ENCODE measurements around the gene RNF213.
A peak's percentile ranks its signal among the peaks of the same experiment; 100 is the strongest.

Gene RNF213

DNA sequence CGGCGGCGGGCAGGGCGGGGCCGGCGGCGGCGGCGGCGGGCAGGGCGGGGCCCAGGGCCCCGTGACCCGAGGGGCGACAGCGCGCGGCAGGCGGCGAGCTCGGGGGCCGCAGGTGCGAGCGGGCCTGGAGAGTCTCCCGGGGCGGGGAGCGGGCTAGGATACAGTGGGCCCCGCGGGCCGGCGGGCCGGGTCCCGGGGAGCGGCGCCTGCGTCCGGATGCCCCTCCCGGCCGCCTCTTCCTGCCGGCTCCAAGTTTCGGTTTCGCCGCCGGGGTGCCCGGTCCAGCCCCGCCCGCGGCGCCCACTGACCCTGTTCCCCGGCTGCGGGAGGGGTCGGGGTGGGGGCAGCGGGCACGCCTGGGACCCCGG lies at the start of gene RNF213:
TSS of gene RNF213 (plus strand) at position 62 of the 368 bp plus-strand sequence. CDS start 2,830 bp downstream, outside the sequence.
- peak; percentile 82 for DNase-seq (ENCODE audit: extremely low spot score)
- TF ChIP-seq, protein P1, sequence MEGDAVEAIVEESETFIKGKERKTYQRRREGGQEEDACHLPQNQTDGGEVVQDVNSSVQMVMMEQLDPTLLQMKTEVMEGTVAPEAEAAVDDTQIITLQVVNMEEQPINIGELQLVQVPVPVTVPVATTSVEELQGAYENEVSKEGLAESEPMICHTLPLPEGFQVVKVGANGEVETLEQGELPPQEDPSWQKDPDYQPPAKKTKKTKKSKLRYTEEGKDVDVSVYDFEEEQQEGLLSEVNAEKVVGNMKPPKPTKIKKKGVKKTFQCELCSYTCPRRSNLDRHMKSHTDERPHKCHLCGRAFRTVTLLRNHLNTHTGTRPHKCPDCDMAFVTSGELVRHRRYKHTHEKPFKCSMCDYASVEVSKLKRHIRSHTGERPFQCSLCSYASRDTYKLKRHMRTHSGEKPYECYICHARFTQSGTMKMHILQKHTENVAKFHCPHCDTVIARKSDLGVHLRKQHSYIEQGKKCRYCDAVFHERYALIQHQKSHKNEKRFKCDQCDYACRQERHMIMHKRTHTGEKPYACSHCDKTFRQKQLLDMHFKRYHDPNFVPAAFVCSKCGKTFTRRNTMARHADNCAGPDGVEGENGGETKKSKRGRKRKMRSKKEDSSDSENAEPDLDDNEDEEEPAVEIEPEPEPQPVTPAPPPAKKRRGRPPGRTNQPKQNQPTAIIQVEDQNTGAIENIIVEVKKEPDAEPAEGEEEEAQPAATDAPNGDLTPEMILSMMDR (IDR thresholded peaks at IDR 0.05; ENCODE audit: control extremely low read depth, extremely low read depth, low read depth, missing control alignments), result no peak
- ChIA-PET CTCF (no interaction called here), POLR2A (no interaction called here)

DNA sequence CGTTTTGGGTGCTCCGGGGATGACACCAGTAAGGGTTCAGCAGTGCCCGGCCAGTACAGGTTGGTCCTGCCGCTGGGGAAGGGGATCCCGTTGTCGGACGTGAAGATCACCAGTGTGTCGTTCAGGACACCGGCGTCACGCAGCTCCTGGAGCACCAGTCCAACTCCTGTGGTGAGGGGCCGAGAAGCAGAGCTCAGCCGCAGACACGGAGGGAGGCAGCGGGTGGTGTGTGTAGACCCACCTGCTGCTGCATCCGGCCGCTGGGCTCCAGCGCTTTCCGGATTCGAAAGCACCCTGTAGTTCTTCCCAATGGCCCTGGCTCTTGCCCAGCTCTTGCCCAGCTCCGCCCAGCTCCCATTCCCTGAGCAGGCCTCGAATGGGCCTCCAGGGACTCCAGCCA lies 48.5 kb upstream of the RNF213 start:
- TF ChIP-seq, protein P1 (IDR thresholded peaks at IDR 0.05; ENCODE audit: control extremely low read depth, extremely low read depth, low read depth, missing control alignments), result no peak
- CTCF ChIA-PET, result interaction anchor here (2.5 kb wide), 1 partner anchor 16 kb away, joined by 18 read pairs; no protein-coding TSS in a partner anchor
- POLR2A ChIA-PET, result no interaction called here
- DNase-seq (ENCODE audit: extremely low spot score), result no peak

GRCh38 chr17:80212511-80212910 lies 48.1 kb upstream of the RNF213 start:
- ChIA-PET POLR2A (no interaction called here), CTCF (interaction anchor here (2.5 kb wide), 1 partner anchor 16 kb away, joined by 18 read pairs; no protein-coding TSS in a partner anchor)
- TF ChIP-seq, protein P1 (IDR thresholded peaks at IDR 0.05; ENCODE audit: control extremely low read depth, extremely low read depth, low read depth, missing control alignments), result no peak
- no peak for DNase-seq (ENCODE audit: extremely low spot score)

DNA sequence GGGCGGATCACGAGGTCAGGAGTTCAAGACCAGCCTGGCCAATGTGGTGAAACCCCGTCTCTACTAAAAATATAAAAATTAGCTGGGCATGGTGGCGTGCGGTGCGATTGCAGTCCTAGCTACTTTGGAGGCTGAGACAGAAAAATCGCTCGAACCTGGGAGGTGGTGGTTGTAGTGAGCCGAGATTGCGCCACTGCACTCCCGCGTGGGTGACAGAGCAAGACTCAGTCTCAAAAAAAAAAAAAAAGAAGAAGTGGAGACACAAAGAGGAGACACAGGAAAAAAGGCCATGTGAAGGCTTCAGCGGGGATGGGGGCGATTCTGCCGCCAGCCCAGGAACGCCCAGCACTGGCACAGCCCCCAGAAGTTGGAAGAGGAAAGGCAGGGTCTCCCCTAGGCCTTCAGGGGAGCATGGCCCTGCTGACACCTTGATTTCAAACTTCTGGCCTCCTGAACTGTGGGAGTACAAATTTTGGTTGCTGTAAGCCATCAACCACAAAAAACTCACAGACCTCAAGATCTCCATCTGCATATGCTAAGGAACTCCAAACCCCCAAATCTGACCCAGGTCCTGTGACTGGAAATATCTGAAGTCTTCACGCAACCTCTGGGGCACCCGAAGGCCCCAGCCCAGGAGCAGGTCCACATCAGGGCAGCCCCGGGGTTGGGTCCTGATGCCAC lies 47.5 kb upstream of the RNF213 start:
- ChIA-PET CTCF (interaction anchor here (2.5 kb wide), 1 partner anchor 17 kb away, joined by 18 read pairs; no protein-coding TSS in a partner anchor), POLR2A (interaction anchor here (0.7 kb wide), 1 partner anchor 33 kb away, joined by 4 read pairs; no protein-coding TSS in a partner anchor)
- DNase-seq (ENCODE audit: extremely low spot score), result no peak
- TF ChIP-seq, protein P1 (IDR thresholded peaks at IDR 0.05; ENCODE audit: control extremely low read depth, extremely low read depth, low read depth, missing control alignments), result no peak

GRCh38 chr17:80213643-80213975 lies 47.0 kb upstream of the RNF213 start:
- TF ChIP-seq, protein P1 (IDR thresholded peaks at IDR 0.05; ENCODE audit: control extremely low read depth, extremely low read depth, low read depth, missing control alignments), result no peak
- CTCF ChIA-PET, result no interaction called here
- DNase-seq (ENCODE audit: extremely low spot score), result no peak
- POLR2A ChIA-PET, result no interaction called here

GRCh38 chr17:80214012-80214877 lies 46.4 kb upstream of the RNF213 start:
- POLR2A ChIA-PET, result no interaction called here
- CTCF ChIA-PET, result no interaction called here
- no peak for DNase-seq (ENCODE audit: extremely low spot score)
- TF ChIP-seq, protein P1 (IDR thresholded peaks at IDR 0.05; ENCODE audit: control extremely low read depth, extremely low read depth, low read depth, missing control alignments), result no peak

All from GM10248 (cell line).